ENCODE results near the gene TVP23A. TPM values are rescaled to one million over a fixed set of nuclear protein-coding genes. Genes with fewer than 3 reads are reported as not detected.
A peak's percentile ranks its signal among the peaks of the same experiment; 100 is the strongest.

Gene TVP23A
- total RNA-seq, 4 donors from 2014 or later = 1.1 to 3.3 TPM; not detected in 2

DNA sequence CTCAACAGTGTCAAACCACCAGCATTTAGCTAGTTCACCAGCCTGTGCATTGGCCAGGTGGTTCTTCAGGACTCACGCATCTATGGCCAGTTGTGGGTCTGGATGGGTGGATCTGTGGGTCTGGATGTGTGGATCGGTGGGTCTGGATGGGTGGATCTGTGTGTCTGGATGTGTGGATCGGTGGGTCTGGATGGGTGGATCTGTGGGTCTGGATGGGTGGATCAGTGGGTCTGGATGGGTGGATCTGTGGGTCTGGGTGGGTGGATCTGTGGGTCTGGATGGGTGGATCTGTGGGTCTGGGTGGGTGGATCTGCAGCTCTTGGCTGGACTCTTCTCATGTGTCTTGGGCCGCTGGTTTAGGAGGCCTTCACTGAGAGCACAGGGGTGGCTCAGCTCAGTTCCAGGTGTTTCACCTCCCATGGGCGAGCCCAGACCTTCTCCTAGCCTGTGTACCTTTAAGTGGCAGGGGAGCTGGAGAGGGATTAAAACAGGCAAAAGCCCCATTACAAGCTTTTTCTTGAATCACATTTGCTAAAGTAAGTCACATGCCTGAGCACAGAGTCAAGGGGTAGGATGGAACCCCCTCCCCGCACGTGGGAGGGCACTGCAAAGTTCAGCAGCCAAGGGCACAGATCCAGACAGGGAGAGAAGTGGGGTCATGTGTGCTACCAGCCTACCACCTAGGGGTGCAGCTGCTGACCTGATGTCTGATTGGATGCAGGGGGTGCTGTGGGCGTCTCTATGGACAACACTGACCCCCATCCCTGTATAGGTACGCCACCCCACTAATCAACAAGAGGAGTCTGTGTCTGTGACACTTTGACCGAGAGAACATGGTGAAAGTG, 78.4 kb downstream of the TVP23A start:
- Histone ChIP-seq H3K36me3 (no peaks in the 10 kb centered on the region), H3K27ac (no peak overlapping the region), H3K27me3 (no peaks in the 10 kb centered on the region), H3K4me1 (peaks cover 0 to 30% (median 8%) of the 10 kb centered on the region in 4 donors), H3K4me3 (no peak overlapping the region), H3K9me3 (no peaks in the 10 kb centered on the region)
- TF ChIP-seq, protein P1, sequence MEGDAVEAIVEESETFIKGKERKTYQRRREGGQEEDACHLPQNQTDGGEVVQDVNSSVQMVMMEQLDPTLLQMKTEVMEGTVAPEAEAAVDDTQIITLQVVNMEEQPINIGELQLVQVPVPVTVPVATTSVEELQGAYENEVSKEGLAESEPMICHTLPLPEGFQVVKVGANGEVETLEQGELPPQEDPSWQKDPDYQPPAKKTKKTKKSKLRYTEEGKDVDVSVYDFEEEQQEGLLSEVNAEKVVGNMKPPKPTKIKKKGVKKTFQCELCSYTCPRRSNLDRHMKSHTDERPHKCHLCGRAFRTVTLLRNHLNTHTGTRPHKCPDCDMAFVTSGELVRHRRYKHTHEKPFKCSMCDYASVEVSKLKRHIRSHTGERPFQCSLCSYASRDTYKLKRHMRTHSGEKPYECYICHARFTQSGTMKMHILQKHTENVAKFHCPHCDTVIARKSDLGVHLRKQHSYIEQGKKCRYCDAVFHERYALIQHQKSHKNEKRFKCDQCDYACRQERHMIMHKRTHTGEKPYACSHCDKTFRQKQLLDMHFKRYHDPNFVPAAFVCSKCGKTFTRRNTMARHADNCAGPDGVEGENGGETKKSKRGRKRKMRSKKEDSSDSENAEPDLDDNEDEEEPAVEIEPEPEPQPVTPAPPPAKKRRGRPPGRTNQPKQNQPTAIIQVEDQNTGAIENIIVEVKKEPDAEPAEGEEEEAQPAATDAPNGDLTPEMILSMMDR (IDR thresholded peaks at IDR 0.05) = no peak
- no peak for TF ChIP-seq POLR2A (IDR thresholded peaks at IDR 0.05)
- no peak for DNase-seq

GRCh38 chr16:10738231-10739077, 80.1 kb downstream of the TVP23A start:
- Histone ChIP-seq H3K9me3 (no peaks in the 10 kb centered on the region), H3K27me3 (no peaks in the 10 kb centered on the region), H3K27ac (peak overlapping the region; percentile 4 to 52 (median 45)), H3K36me3 (no peaks in the 10 kb centered on the region), H3K4me3 (no peak overlapping the region), H3K4me1 (peaks cover 0 to 23% (median 6%) of the 10 kb centered on the region in 4 donors)
- DNase-seq = peak in 1 of 3 donors; percentile 63
- TF ChIP-seq, protein P1 (IDR thresholded peaks at IDR 0.05) = no peak
- TF ChIP-seq POLR2A (IDR thresholded peaks at IDR 0.05) = no peak

DNA sequence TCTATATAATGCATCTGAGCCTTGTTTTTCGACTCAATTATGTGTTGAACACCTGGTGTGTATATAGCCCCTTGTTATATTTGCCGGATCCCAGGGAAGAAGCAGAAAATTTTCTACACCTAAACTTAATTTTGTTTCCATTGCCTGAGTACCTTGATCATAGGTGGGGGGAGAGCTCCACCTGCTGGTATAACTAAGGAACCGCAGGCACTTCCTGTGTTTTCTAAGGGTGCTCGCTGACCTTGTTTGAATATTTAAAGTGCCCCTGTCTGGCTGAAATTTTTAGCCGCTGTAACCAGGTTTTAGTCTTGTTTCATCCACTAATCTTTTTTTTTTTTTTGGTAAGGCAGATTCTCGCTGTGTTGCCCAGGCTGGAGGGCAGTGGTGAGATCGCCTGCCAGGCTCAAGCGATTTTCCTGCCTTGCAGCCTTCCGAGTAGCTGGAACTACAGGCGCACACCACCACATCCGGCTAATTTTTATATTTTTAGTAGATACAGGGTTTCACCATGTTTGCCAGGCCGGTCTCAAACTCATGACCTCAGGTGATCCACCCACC, 81.4 kb downstream of the TVP23A start:
- DNase-seq = peak in 2 of 3 donors; percentile 50 to 81
- peak overlapping the region; percentile 22 to 62 (median 48) for H3K27ac ChIP-seq
- no peaks in the 10 kb centered on the region for H3K27me3 ChIP-seq
- H3K9me3 ChIP-seq = no peaks in the 10 kb centered on the region
- TF ChIP-seq, protein P1 (IDR thresholded peaks at IDR 0.05) = peak; percentile 74 to 99 (median 97)
- no peak for TF ChIP-seq POLR2A (IDR thresholded peaks at IDR 0.05)
- H3K4me3 ChIP-seq = peak overlapping the region; percentile 20 to 39 (median 30)
- H3K36me3 ChIP-seq = no peaks in the 10 kb centered on the region
- H3K4me1 ChIP-seq = peaks cover 0 to 18% (median 6%) of the 10 kb centered on the region in 4 donors

- Histone ChIP-seq H3K4me3 (no peak overlapping the region), H3K27ac (no peak overlapping the region), H3K9me3 (no peaks in the 10 kb centered on the region), H3K27me3 (no peaks in the 10 kb centered on the region), H3K4me1 (no peaks in the 10 kb centered on the region), H3K36me3 (no peaks in the 10 kb centered on the region)
- DNase-seq = no peak
- TF ChIP-seq POLR2A (IDR thresholded peaks at IDR 0.05) = no peak
- TF ChIP-seq, protein P1 (IDR thresholded peaks at IDR 0.05) = no peak
Measured at GRCh38 chr16:10731790-10732189, 86.8 kb downstream of the TVP23A start.

Data from Peyer's patch (tissue), 4 donors.